ENCODE results near the gene SLC29A3. TPM values are rescaled to one million over a fixed set of nuclear protein-coding genes. Genes with fewer than 3 reads are reported as not detected.

SLC29A3 gene
- total and polyA plus RNA-seq, 2 of the 8 experiments (the other 6 are each of a cell fraction or from before 2014, with no cell fraction given) = 14.0 to 24.6 TPM

GRCh38 chr10:71285180-71285545, 33.9 kb upstream of the SLC29A3 start (continued):
- TF ChIP-seq E2F6 (IDR thresholded peaks at IDR 0.05) (no peak), CTCF (IDR thresholded peaks at IDR 0.05; ENCODE audit: control extremely low read depth in 1 of 3, insufficient read depth in 1 of 3, low read depth in 1 of 3, low read length in 3 of 3) (peak; percentile 80 to 85 (median 85))

Measured in H1 (cell line).